HL-60 (cell line): Measurements from ENCODE around the gene MYBPHL.

Experiments
- DNase-seq, 2 experiments: peaks; one replicate each; pipeline ENCODE4 v3.0.0-alpha.2; 2010 to 2020; ENCODE audit warnings: low read depth in 1 of 2, low spot score in 1 of 2
- H3K27ac ChIP-seq: fragments of 250-450 bp; sonication (Bioruptor Pico); replicated peaks from 2 replicates; pipeline ENCODE4 v1.5.1; 2020; ENCODE audit warnings: mild to moderate bottlenecking, moderate library complexity
- H3K27me3 ChIP-seq: fragments of 250-450 bp; sonication (Bioruptor Pico); 2 replicates; pipeline ENCODE4 v1.5.1; 2021; ENCODE audit warnings: mild to moderate bottlenecking, moderate library complexity; ENCODE audit not compliant: insufficient read depth, poor library complexity, severe bottlenecking
- H3K4me3 ChIP-seq: replicated peaks from 2 replicates; pipeline ENCODE4 v1.5.1; 2011; ENCODE audit warnings: mild to moderate bottlenecking, control low read depth, low read length; ENCODE audit not compliant: insufficient read depth
- CTCF ChIP-seq: IDR thresholded peaks from one replicate; pipeline ENCODE4 v1.5.1; 2011; ENCODE audit warnings: low read length, control low read depth, inconsistent platforms; ENCODE audit not compliant: insufficient read depth
- GABPA ChIP-seq: IDR thresholded peaks from 2 replicates; pipeline ENCODE4 v1.6.1; 2012; ENCODE audit warnings: low read depth
- POLR2AphosphoS5 ChIP-seq: IDR thresholded peaks from 2 replicates; pipeline ENCODE4 v1.6.1; 2012; ENCODE audit warnings: low read depth
- REST ChIP-seq: IDR thresholded peaks from 2 replicates; pipeline ENCODE4 v1.6.1; 2012; ENCODE audit warnings: low read depth; ENCODE audit not compliant: insufficient replicate concordance
- SPI1 ChIP-seq: IDR thresholded peaks from 2 replicates; pipeline ENCODE4 v1.6.1; 2012; ENCODE audit warnings: low read depth, mild to moderate bottlenecking, borderline replicate concordance

MYBPHL gene

GRCh38 chr1:109299558-109300343 lies 7.1 kb downstream of the MYBPHL start:
- Histone ChIP-seq H3K27ac (no peak overlapping the region), H3K4me3 (no peak overlapping the region)

GRCh38 chr1:109298666-109299557 lies 7.9 kb downstream of the MYBPHL start:
- DNase-seq = no peak
- Histone ChIP-seq H3K27me3 (peaks cover 4% of the 10 kb centered on the region), H3K4me3 (no peak overlapping the region), H3K27ac (no peak overlapping the region)
- TF ChIP-seq POLR2AphosphoS5 (no peak), SPI1 (no peak), REST (no peak), CTCF (no peak)

More at GRCh38 chr1:109299558-109300343, 7.1 kb downstream of the MYBPHL start:
- TF ChIP-seq CTCF (no peak), REST (no peak), POLR2AphosphoS5 (no peak), GABPA (no peak), SPI1 (no peak)
- no peak for DNase-seq
- H3K27me3 ChIP-seq = peaks cover 4% of the 10 kb centered on the region

- H3K27me3 ChIP-seq = peaks cover 4% of the 10 kb centered on the region
- no peak for DNase-seq
- no peak overlapping the region for H3K4me3 ChIP-seq
- no peak for TF ChIP-seq REST
- no peak for TF ChIP-seq CTCF
- no peak for TF ChIP-seq POLR2AphosphoS5
- TF ChIP-seq SPI1 = no peak
- H3K27ac ChIP-seq = no peak overlapping the region
Measured at GRCh38 chr1:109296782-109297181, 10.0 kb downstream of the MYBPHL start.
